HG03097 (cell line): ENCODE data around the gene ZNF177.

Experiments used
- ATAC-seq: cut with Tn5 transposase; IDR thresholded peaks from one replicate; pipeline ENCODE4 v1.9.1; 2021; ENCODE audit not compliant: unreplicated experiment, low FRiP score

ZNF177 gene

DNA sequence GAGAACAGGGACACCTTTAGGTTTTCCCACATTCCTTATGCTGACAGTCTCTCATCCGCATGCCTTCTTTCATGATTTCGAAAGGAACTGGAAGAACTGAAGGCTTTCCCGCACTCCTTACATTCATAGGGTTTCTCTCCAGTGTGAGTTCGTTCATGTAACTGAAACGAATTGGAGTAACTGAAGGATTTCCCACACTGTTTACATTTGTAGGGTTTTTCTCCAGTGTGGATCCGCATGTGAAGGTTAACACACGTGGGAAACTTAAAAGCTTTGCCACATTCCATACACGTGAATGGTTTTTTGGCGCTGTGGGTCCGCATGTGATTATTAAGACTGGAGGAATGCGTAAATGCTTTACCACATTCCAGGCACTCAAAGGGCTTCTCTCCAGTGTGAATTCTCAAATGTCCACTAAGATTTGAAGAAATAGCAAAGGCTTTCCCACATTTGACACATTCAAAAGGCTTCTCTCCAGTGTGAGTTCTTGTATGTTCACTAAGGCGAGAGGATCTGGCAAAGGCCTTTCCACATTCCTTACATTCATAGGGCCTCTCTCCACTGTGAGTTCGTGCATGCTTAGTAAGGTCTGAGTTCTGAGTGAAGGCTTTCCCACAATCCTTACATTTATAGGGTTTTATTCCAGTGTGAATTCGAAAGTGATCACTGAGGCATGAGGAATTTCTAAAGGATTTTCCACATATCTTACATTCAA lies 50.6 kb downstream of the ZNF177 start:
- no peak for ATAC-seq

GRCh38 chr19:9427941-9428340 lies 65.1 kb downstream of the ZNF177 start:
- no peak for ATAC-seq

- no peak for ATAC-seq
These were observed 67.6 kb downstream of the ZNF177 start for GRCh38 chr19:9430444-9430843.

DNA sequence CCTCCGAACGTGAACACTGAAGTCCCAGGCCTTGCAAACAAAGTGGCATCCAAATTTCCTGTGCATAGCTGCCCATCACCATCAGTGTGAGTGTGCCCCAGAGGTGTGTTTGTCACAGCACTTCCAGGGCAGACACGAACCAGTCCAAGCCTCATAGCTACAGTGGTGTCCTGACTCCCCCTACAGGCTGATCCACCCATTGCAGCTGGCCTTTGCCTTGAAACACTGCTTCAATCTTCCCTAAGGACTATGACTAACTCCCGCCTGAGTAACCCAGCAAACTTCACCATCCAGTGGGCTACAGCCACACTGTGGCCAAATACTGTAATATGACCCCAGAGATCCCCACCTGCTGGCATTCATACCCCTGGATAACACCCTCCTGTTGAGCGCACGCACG lies 68.7 kb downstream of the ZNF177 start:
- ATAC-seq: no peak
